ENCODE measurements around the gene DIP2A.

DIP2A gene

GRCh38 chr21:46498335-46499050, 39.8 kb downstream of the DIP2A start:
- Histone ChIP-seq H3K9ac (ENCODE audit: low read length) (no peak overlapping the region), H3K9me3 (ENCODE audit: insufficient read depth, low read length) (no peaks in the 10 kb centered on the region), H2AFZ (ENCODE audit: low read depth, low read length) (no peak overlapping the region), H3K27ac (ENCODE audit: low read length) (no peak overlapping the region), H3K4me1 (ENCODE audit: low read length) (peaks cover 35% of the 10 kb centered on the region), H3K27me3 (ENCODE audit: low read depth, low read length) (no peaks in the 10 kb centered on the region), H3K4me3 (ENCODE audit: low read length) (no peak overlapping the region), H3K36me3 (replicated peaks; ENCODE audit: low read depth, low read length) (peaks cover 12% of the 10 kb centered on the region), H4K20me1 (ENCODE audit: insufficient read depth, low read length) (no peaks in the 10 kb centered on the region), H3K4me2 (ENCODE audit: low read length) (no peak overlapping the region), H3K79me2 (ENCODE audit: low read length) (no peaks in the 10 kb centered on the region)
- TF ChIP-seq EZH2phosphoT487 (IDR thresholded peaks at IDR 0.05; ENCODE audit: low read depth) (no peak), CTCF (IDR thresholded peaks at IDR 0.05; ENCODE audit: low read depth, low read length) (no peak)

GRCh38 chr21:46500224-46500861, 41.7 kb downstream of the DIP2A start:
- Histone ChIP-seq H3K4me2 (ENCODE audit: low read length) (peak overlapping the region; percentile 44), H3K27ac (ENCODE audit: low read length) (peak overlapping the region; percentile 55), H3K4me3 (ENCODE audit: low read length) (no peak overlapping the region), H3K9ac (ENCODE audit: low read length) (peak overlapping the region; percentile 21; the same call in 1 of the 2 replicates), H3K79me2 (ENCODE audit: low read length) (no peaks in the 10 kb centered on the region), H3K4me1 (ENCODE audit: low read length) (peaks cover 53% of the 10 kb centered on the region), H2AFZ (ENCODE audit: low read depth, low read length) (no peak overlapping the region), H3K9me3 (ENCODE audit: insufficient read depth, low read length) (no peaks in the 10 kb centered on the region), H3K36me3 (replicated peaks; ENCODE audit: low read depth, low read length) (peaks cover under 1% of the 10 kb centered on the region), H4K20me1 (ENCODE audit: insufficient read depth, low read length) (no peaks in the 10 kb centered on the region), H3K27me3 (ENCODE audit: low read depth, low read length) (no peaks in the 10 kb centered on the region)
- TF ChIP-seq CTCF (IDR thresholded peaks at IDR 0.05; ENCODE audit: low read depth, low read length) (no peak), EZH2phosphoT487 (IDR thresholded peaks at IDR 0.05; ENCODE audit: low read depth) (no peak)

GRCh38 chr21:46503922-46504550, 45.3 kb downstream of the DIP2A start:
- Histone ChIP-seq H3K27ac (ENCODE audit: low read length) (peak overlapping the region; percentile 90), H3K4me2 (ENCODE audit: low read length) (peak overlapping the region; percentile 78), H3K9me3 (ENCODE audit: insufficient read depth, low read length) (no peaks in the 10 kb centered on the region), H3K36me3 (replicated peaks; ENCODE audit: low read depth, low read length) (peaks cover 14% of the 10 kb centered on the region), H3K79me2 (ENCODE audit: low read length) (no peaks in the 10 kb centered on the region), H3K9ac (ENCODE audit: low read length) (peak overlapping the region; percentile 48), H2AFZ (ENCODE audit: low read depth, low read length) (no peak overlapping the region), H3K4me1 (ENCODE audit: low read length) (peaks cover 71% of the 10 kb centered on the region), H3K4me3 (ENCODE audit: low read length) (peak overlapping the region; percentile 52), H4K20me1 (ENCODE audit: insufficient read depth, low read length) (no peaks in the 10 kb centered on the region), H3K27me3 (ENCODE audit: low read depth, low read length) (no peaks in the 10 kb centered on the region)
- TF ChIP-seq CTCF (IDR thresholded peaks at IDR 0.05; ENCODE audit: low read depth, low read length) (peak; percentile 37), EZH2phosphoT487 (IDR thresholded peaks at IDR 0.05; ENCODE audit: low read depth) (no peak)

GRCh38 chr21:46504666-46505065, 46.0 kb downstream of the DIP2A start:
- Histone ChIP-seq H3K9me3 (ENCODE audit: insufficient read depth, low read length) (no peaks in the 10 kb centered on the region), H3K4me3 (ENCODE audit: low read length) (peak overlapping the region; percentile 52), H3K79me2 (ENCODE audit: low read length) (no peaks in the 10 kb centered on the region), H2AFZ (ENCODE audit: low read depth, low read length) (no peak overlapping the region), H3K9ac (ENCODE audit: low read length) (peak overlapping the region; percentile 48), H3K4me2 (ENCODE audit: low read length) (peak overlapping the region; percentile 78), H3K36me3 (replicated peaks; ENCODE audit: low read depth, low read length) (peaks cover 20% of the 10 kb centered on the region), H4K20me1 (ENCODE audit: insufficient read depth, low read length) (no peaks in the 10 kb centered on the region), H3K27ac (ENCODE audit: low read length) (peak overlapping the region; percentile 90), H3K27me3 (ENCODE audit: low read depth, low read length) (no peaks in the 10 kb centered on the region), H3K4me1 (ENCODE audit: low read length) (peaks cover 71% of the 10 kb centered on the region)
- TF ChIP-seq CTCF (IDR thresholded peaks at IDR 0.05; ENCODE audit: low read depth, low read length): no peak
- no peak for TF ChIP-seq EZH2phosphoT487 (IDR thresholded peaks at IDR 0.05; ENCODE audit: low read depth)

Measured in OCI-LY3 (cell line).